Gastroesophageal sphincter (tissue), 4 donors: ENCODE data around the gene NFIX. TPM values are rescaled to one million over a fixed set of nuclear protein-coding genes. Genes with fewer than 3 reads are reported as not detected.

ENCODE experiments used
- ATAC-seq: fragments of 150-250 bp; one replicate; pipeline ENCODE4 v1.9.1; 2016; ENCODE audit warnings: mild to moderate bottlenecking, moderate library complexity
- H3K27ac ChIP-seq, 4 donors: fragments of 200-600 bp; sonication (generic) in 3 of 4; 1 replicate in 3 of 4; 2 replicates in 1 of 4; pipeline ENCODE4 v1.5.1; 2016 to 2019
- H3K27me3 ChIP-seq: fragments of 200-600 bp; sonication (generic); one replicate; pipeline ENCODE4 v1.5.1; 2019
- H3K36me3 ChIP-seq, 2 donors: fragments of 200-600 bp; sonication (generic); one replicate each; pipeline ENCODE4 v1.5.1; 2019; ENCODE audit warnings: control low read depth in 1 of 2
- H3K4me1 ChIP-seq, 3 donors: fragments of 200-600 bp; sonication (generic); 1 replicate in 2 of 3; 2 replicates in 1 of 3; pipeline ENCODE4 v1.5.1; 2016 to 2019; ENCODE audit warnings: control low read depth in 2 of 3
- H3K4me3 ChIP-seq, 2 donors: fragments of 200-600 bp; sonication (generic); one replicate each; pipeline ENCODE4 v1.5.1; 2019; ENCODE audit warnings: mild to moderate bottlenecking in 1 of 2, moderate library complexity in 1 of 2
- H3K9me3 ChIP-seq, 3 donors: fragments of 200-600 bp; sonication (generic); one replicate each; pipeline ENCODE4 v1.5.1; 2017 to 2019; ENCODE audit warnings: control low read depth in 2 of 3
- CTCF ChIP-seq, 4 experiments: fragments of 200-600 bp in 2 of 4; fragments of 450-650 bp in 2 of 4; sonication (generic) in 1 of 4; IDR thresholded peaks; one replicate each; pipeline ENCODE4 v1.5.1; 2017 to 2019; ENCODE audit warnings: antibody characterized with exemption in 4 of 4, mild to moderate bottlenecking in 2 of 4, moderate library complexity in 2 of 4
- EP300 ChIP-seq: sonication (generic); formaldehyde crosslinking; IDR thresholded peaks from one replicate; pipeline ENCODE4 v1.6.1; 2017; ENCODE audit warnings: antibody characterized with exemption, mild to moderate bottlenecking
- POLR2A ChIP-seq, 2 donors: fragments of 450-650 bp; IDR thresholded peaks; one replicate each; pipeline ENCODE4 v1.6.1; 2017; ENCODE audit warnings: antibody characterized with exemption in 2 of 2, mild to moderate bottlenecking in 2 of 2, moderate library complexity in 1 of 2
- POLR2AphosphoS5 ChIP-seq: sonication (generic); formaldehyde crosslinking; IDR thresholded peaks from one replicate; pipeline ENCODE4 v1.6.1; 2017; ENCODE audit warnings: antibody characterized with exemption
- WGBS, 2 donors: methylation state at CpG; one replicate each; pipeline ENCODE4 v1.1.5; 2018; ENCODE audit warnings: low coverage in 1 of 2; 5-methylcytosine and 5-hydroxymethylcytosine counted together
- total RNA-seq, 4 donors: library from RNA; depleted of rRNA; stranded (reverse); fragments of >200 nt; gene quantifications; one replicate each; pipeline ENCODE4 v1.1.0, GENCODE V29; 2016

The NFIX gene
- total RNA-seq, 4 donors from 2014 or later, result 44.7 to 145 (median 72.4) TPM

GRCh38 chr19:13132471-13133180 is 137.4 kb downstream of the NFIX start:
- WGBS, 2 donors, result 77 to 79% methylated on average over 5 to 8 of the region's 8 CpGs
- Histone ChIP-seq H3K36me3 (peaks cover 0 to 26% of the 10 kb centered on the region in 2 donors), H3K27ac (peak overlapping the region in 1 of 4 donors; percentile 56), H3K27me3 (no peaks in the 10 kb centered on the region), H3K9me3 (no peaks in the 10 kb centered on the region), H3K4me1 (peaks cover 0 to 26% (median 0%) of the 10 kb centered on the region in 3 donors), H3K4me3 (no peak overlapping the region)
- no peak for TF ChIP-seq CTCF (IDR thresholded peaks at IDR 0.05)
- no peak for TF ChIP-seq EP300
- TF ChIP-seq POLR2AphosphoS5, result no peak
- no peak for TF ChIP-seq POLR2A (IDR thresholded peaks at IDR 0.05)
- no peak for ATAC-seq

- Histone ChIP-seq H3K27ac (peak overlapping the region in 1 of 4 donors; percentile 56), H3K27me3 (no peaks in the 10 kb centered on the region), H3K4me3 (no peak overlapping the region), H3K4me1 (peaks cover 0 to 26% (median 0%) of the 10 kb centered on the region in 3 donors), H3K36me3 (peaks cover 0 to 33% of the 10 kb centered on the region in 2 donors), H3K9me3 (no peaks in the 10 kb centered on the region)
- TF ChIP-seq POLR2A (IDR thresholded peaks at IDR 0.05) (no peak), EP300 (no peak), POLR2AphosphoS5 (no peak), CTCF (IDR thresholded peaks at IDR 0.05) (no peak)
- 54 to 67% methylated on average over 7 to 11 of the region's 12 CpGs for WGBS, 2 donors
- no peak for ATAC-seq
Measured at GRCh38 chr19:13133241-13133870, 138.1 kb downstream of the NFIX start.

GRCh38 chr19:13134626-13135025 is 139.4 kb downstream of the NFIX start:
- H3K27me3 ChIP-seq, result no peaks in the 10 kb centered on the region
- H3K9me3 ChIP-seq, result no peaks in the 10 kb centered on the region
- no peak for ATAC-seq
- H3K4me3 ChIP-seq, result no peak overlapping the region
- 0 to 90% methylated on average over 1 to 2 of the region's 3 CpGs for WGBS, 2 donors
- TF ChIP-seq POLR2AphosphoS5, result peak; percentile 18
- no peak for TF ChIP-seq POLR2A (IDR thresholded peaks at IDR 0.05)
- peaks cover 0 to 46% of the 10 kb centered on the region in 2 donors for H3K36me3 ChIP-seq
- peak overlapping the region in 2 of 4 donors; percentile 44 to 56 for H3K27ac ChIP-seq
- H3K4me1 ChIP-seq, result peaks cover 0 to 26% (median 0%) of the 10 kb centered on the region in 3 donors

- Histone ChIP-seq H3K27me3 (no peaks in the 10 kb centered on the region), H3K36me3 (peaks cover 0 to 53% of the 10 kb centered on the region in 2 donors), H3K4me3 (no peak overlapping the region), H3K4me1 (peaks cover 0 to 26% (median 0%) of the 10 kb centered on the region in 3 donors), H3K27ac (peak overlapping the region in 2 of 4 donors; percentile 29 to 52), H3K9me3 (no peaks in the 10 kb centered on the region)
- no peak for ATAC-seq
- TF ChIP-seq POLR2AphosphoS5 (no peak), POLR2A (IDR thresholded peaks at IDR 0.05) (no peak), EP300 (no peak), CTCF (IDR thresholded peaks at IDR 0.05) (no peak)
- 89 to 90% methylated on average over 2 to 8 of the region's 60 CpGs for WGBS, 2 donors
Measured at GRCh38 chr19:13135068-13136062, 140.1 kb downstream of the NFIX start.

- H3K9me3 ChIP-seq, result no peaks in the 10 kb centered on the region
- TF ChIP-seq CTCF (IDR thresholded peaks at IDR 0.05), result no peak
- no peak for TF ChIP-seq POLR2A (IDR thresholded peaks at IDR 0.05)
- no peak for TF ChIP-seq POLR2AphosphoS5
- peaks cover 0 to 62% of the 10 kb centered on the region in 2 donors for H3K36me3 ChIP-seq
- 88% methylated on average over 8 of the region's 28 CpGs; no CpG with 5 or more reads in 1 of the 2 donors for WGBS, 2 donors
- no peaks in the 10 kb centered on the region for H3K27me3 ChIP-seq
- ATAC-seq, result no peak
- H3K4me3 ChIP-seq, result no peak overlapping the region
- no peak overlapping the region for H3K27ac ChIP-seq
- H3K4me1 ChIP-seq, result peaks cover 0 to 26% (median 0%) of the 10 kb centered on the region in 3 donors
Measured at GRCh38 chr19:13137290-13137794, 142.1 kb downstream of the NFIX start.
